Esophagus muscularis mucosa (tissue), 4 donors: Measurements from ENCODE around the gene ABCC5.

Source experiments
- EP300 ChIP-seq: sonication (generic); formaldehyde crosslinking; IDR thresholded peaks from one replicate; pipeline ENCODE4 v1.6.1; 2017; ENCODE audit warnings: antibody characterized with exemption
- POLR2A ChIP-seq: fragments of 450-650 bp; IDR thresholded peaks from one replicate; pipeline ENCODE4 v1.6.1; 2017; ENCODE audit warnings: antibody characterized with exemption, moderate library complexity, mild to moderate bottlenecking, low read depth
- TF ChIP-seq, protein P1 (sequence below), 3 experiments: fragments of 200-600 bp in 2 of 3; fragments of 450-650 bp in 1 of 3; sonication (generic) in 2 of 3; IDR thresholded peaks; one replicate each; pipeline ENCODE4 v1.5.1; 2017 to 2019; ENCODE audit warnings: antibody characterized with exemption in 3 of 3, mild to moderate bottlenecking in 2 of 3, moderate library complexity in 1 of 3

DNA sequence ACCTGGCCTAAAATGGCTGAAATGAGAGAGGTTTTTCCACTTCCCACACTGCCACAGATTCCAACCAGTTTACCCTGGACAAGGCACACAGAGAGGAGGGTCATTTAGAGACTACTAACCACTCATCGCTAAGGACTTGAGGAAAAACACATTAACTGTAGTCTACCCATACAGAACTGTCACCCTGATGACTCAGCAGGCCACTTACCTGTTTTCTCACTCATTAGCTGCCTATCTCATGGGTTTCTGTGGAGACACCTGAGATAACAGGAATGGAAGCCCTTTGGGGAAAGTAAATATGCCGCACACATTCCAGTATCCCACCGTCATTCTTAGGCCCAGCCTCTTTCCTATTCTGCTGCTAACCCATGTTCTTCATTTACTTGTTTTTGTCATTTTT, 50.0 kb downstream of the ABCC5 start:
- TF ChIP-seq, protein P1, sequence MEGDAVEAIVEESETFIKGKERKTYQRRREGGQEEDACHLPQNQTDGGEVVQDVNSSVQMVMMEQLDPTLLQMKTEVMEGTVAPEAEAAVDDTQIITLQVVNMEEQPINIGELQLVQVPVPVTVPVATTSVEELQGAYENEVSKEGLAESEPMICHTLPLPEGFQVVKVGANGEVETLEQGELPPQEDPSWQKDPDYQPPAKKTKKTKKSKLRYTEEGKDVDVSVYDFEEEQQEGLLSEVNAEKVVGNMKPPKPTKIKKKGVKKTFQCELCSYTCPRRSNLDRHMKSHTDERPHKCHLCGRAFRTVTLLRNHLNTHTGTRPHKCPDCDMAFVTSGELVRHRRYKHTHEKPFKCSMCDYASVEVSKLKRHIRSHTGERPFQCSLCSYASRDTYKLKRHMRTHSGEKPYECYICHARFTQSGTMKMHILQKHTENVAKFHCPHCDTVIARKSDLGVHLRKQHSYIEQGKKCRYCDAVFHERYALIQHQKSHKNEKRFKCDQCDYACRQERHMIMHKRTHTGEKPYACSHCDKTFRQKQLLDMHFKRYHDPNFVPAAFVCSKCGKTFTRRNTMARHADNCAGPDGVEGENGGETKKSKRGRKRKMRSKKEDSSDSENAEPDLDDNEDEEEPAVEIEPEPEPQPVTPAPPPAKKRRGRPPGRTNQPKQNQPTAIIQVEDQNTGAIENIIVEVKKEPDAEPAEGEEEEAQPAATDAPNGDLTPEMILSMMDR (IDR thresholded peaks at IDR 0.05): no peak
- TF ChIP-seq EP300 (no peak), POLR2A (no peak)
